ENCODE measurements around the gene BUD13.

DNA sequence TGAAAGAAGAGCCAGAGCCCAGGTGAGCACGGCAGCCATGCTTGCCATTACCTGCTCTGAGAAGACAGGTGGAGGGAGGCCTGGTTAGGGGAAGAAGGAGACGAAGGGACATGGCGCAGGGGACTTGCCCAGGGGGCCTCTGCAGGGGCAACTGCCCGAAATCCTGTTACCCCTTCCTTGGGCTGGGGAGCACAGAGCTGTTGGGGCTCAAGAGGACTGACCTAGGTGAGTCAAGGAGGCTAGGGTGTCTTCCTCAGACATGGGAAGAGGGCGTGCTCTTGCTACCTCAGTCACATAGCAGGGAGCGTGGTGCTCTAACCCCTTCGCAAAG, 19.0 kb upstream of the BUD13 start, which contains the start of gene APOA5:
- TF ChIP-seq, protein P1, sequence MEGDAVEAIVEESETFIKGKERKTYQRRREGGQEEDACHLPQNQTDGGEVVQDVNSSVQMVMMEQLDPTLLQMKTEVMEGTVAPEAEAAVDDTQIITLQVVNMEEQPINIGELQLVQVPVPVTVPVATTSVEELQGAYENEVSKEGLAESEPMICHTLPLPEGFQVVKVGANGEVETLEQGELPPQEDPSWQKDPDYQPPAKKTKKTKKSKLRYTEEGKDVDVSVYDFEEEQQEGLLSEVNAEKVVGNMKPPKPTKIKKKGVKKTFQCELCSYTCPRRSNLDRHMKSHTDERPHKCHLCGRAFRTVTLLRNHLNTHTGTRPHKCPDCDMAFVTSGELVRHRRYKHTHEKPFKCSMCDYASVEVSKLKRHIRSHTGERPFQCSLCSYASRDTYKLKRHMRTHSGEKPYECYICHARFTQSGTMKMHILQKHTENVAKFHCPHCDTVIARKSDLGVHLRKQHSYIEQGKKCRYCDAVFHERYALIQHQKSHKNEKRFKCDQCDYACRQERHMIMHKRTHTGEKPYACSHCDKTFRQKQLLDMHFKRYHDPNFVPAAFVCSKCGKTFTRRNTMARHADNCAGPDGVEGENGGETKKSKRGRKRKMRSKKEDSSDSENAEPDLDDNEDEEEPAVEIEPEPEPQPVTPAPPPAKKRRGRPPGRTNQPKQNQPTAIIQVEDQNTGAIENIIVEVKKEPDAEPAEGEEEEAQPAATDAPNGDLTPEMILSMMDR (IDR thresholded peaks at IDR 0.05) = no peak
- no peak for TF ChIP-seq POLR2A (IDR thresholded peaks at IDR 0.05)

Data from body of pancreas (tissue), 4 donors.